ENCODE data around the gene EGFL8.
"Not testable (repeated sequence)": the region's sequence is repeated elsewhere in the genome, so short reads cannot be mapped to it uniquely, and the experiment has no call there.

EGFL8 gene

DNA sequence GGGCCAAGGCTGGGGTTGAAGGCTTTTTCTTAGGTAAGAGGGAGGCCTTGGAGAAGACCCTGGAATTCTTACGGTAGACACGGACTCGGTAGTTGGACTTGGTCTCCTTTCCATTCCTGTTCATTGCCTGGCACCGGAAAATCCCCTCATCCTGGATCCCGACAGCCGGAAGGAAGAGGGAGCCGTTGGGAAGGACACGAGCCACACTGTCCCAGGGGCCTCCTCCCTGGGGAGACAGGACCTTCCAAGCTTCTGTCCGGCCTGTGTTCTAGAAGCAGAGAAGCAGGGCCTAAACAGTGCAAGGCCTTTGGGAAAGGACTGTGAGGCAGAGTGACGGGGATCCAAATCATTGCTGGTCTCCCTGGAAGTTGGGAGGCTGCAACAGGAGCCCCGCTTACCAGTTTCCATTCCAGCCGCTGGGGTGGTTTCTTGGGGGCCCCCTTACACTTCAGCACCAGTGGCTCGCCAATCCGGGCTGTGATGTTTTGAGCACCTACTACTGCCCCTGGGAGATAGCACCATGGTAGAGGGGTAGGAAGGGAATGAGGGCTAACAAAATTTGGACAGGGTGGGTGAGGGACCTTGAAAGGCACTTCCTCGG, 19.2 kb downstream of the EGFL8 start:
- no peak for DNase-seq (ENCODE audit: low spot score)

DNA sequence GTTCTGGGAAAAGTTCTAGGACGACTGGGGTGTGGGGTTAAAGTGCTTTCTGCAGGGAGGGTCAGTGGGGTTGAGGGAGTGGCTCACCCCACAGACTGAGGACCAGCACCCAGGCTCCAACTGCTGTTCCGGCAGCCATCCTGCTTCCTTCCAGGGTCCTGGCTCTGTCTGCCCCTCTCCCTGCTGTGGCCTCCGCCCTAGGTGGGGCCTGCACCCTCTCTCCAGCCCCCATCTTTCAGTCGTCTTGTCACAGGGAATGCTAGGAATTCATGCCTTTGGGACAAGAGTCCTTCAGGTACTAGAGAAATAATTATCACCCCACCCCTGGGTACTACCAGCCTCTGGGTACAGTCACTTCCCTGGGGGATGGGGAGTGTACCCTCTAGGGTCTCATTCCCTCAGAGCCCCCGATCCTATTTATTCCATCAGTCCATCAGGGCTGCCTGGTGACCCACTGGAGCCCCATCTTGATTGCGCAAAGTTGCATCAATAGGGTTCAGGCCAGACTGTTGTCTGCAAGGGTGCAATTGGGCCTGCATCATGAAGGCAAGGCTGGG, 19.8 kb downstream of the EGFL8 start, which contains the start of gene AGER:
AGER (minus strand) TSS at position 170 of the 557 bp plus-strand sequence; CDS start at position 139, 31 bp downstream.
- DNase-seq (ENCODE audit: low spot score): no peak

DNA sequence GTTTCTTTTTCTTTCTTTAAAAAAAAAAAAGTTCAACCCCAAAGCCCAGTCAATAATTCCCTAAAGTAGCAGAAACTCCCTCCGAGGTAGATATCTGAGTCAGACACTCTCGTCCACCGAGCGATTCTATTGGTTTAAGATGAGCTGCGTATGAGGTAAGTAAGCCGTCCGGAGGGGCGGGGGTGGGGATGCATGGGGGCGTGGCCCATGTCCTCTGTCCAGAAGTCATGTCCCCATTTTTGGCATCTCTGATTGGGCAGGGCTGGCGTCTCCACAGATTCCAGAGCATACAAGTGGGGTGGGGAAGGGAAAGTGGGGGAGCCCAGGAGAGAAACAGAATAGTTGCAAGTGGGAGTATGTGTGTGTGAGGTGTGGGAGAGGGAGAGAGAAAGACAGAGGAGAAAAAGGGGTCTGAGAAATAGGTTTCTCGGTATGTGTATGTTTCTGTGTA, 21.3 kb downstream of the EGFL8 start:
- peak; percentile 75 for DNase-seq (ENCODE audit: low spot score)

- DNase-seq (ENCODE audit: low spot score): not testable (repeated sequence)
Observed at GRCh38 chr6:32186151-32186840, 21.9 kb downstream of the EGFL8 start.

DNA sequence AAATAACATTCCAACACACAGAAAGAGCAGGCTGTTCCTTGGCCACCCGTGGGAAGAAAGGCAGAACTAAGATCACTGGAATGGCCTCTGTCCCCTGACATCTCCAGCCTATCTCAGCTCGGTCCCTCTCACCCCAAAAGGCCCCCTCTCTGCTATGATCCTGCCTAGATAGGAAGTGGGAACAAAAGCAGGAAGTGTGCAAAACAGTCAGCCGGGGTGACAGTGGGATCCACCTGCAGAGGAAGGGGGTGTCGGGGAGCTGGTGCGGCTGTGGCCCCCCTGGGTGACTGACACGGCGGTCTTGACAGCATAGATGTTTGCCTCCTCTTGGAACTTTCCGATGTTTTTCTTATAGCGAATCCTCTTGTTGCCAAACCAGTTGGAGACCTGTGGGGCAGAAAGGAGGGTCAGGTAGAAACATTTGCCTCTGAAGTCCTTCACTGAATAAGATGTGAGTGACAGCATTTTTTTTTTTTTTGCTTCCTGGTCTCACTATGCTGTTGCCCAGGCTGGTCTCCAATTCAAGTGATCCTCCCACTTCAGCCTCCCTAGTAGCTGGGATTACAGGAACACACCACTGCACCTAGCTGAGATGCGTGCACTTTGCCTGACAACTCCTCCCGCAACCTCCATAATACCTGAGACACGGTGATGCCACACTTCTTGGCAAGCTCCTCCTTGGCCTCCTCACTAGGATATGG, 22.8 kb downstream of the EGFL8 start:
- DNase-seq (ENCODE audit: low spot score): no peak

DNA sequence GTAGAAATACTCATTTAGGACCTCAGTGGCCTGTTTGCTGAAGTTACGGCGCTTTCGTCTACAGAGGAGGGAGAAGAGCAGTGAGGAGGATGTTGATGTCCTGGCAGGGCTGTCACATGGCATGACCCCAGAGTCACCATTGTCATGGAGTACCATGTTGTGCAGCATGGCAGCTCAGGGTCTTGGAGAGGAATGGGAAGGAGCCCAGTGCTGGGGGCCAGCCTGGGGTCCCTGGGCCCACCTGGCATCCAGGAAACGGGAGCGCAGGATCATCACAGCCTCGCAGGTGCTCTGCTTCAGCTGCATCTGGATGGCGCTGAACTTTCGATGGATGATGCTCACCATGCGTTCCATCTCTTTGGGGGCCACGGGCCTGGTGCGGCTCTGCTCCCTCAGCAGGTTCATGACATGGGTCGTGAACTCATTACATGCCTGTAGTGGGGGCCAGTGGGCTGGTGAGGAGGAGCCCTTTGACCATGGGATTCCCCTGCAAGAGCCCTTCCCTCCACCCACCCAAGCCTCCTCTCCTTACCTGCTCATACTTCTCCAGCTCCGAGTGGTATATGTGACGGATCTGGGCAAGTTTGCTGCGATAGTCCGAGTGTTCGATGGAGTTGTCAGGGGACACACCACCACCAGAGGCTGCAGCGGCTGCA, 23.5 kb downstream of the EGFL8 start:
- DNase-seq (ENCODE audit: low spot score): not testable (repeated sequence)

GRCh38 chr6:32188381-32189068, 24.1 kb downstream of the EGFL8 start:
- DNase-seq (ENCODE audit: low spot score): no peak

GRCh38 chr6:32189069-32189741, 24.8 kb downstream of the EGFL8 start:
- no peak for DNase-seq (ENCODE audit: low spot score)

- DNase-seq (ENCODE audit: low spot score): no peak
Observed at GRCh38 chr6:32189742-32190053, 25.3 kb downstream of the EGFL8 start.

GRCh38 chr6:32190054-32190851, 25.9 kb downstream of the EGFL8 start, which contains the start of gene PBX2:
Gene PBX2 (minus strand): TSS chr6:32190202. CDS start chr6:32189915, 287 bp downstream.
- peak; percentile 73 for DNase-seq (ENCODE audit: low spot score)

- no peak for DNase-seq (ENCODE audit: low spot score)
Observed at GRCh38 chr6:32190911-32191677, 26.7 kb downstream of the EGFL8 start.

DNA sequence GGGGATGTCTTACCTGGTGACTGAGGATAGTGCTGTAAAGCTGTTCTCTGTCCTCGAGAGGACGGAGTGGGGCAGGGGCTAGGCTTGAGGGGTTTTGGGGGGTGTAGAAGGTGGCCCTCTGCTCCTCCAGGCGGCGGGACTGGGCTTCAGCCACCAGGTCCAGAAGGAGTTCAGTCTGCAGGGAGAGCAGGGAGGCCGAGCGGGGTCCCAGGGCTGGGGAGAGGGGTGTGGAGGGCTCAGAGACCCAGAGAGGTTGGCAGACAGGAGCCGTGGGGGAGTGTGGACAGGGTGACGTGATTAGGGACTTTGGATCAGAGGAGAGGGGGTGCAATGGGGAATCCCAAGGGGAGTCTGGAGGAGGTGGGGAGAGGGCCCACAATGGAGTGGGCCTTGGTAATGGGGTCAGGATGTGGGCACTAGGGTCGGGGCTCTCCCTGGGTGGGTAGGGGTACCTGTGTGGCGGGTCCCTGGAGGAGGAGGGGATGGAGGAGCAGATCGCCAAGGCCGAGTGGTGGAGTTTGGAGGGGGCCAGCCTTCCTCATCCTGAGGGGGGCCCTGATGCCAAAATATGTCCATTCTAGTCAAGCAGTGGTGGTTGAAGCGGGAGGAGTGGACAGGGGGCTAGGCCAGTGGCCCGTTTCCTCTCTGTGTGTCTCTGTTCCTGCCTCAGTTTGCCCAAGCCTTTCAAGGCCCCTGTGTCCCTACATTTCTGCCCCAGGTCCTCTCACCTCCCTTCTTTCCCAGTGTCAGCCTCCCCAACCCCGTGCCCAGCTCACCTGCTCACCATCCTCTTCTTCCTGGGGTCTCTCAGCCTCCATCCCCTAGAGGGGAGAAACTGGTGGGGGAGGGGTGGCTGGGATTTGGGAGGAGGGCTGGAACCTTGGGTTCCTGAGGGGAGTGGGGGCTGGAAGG, 27.6 kb downstream of the EGFL8 start:
- DNase-seq (ENCODE audit: low spot score): no peak

DNA sequence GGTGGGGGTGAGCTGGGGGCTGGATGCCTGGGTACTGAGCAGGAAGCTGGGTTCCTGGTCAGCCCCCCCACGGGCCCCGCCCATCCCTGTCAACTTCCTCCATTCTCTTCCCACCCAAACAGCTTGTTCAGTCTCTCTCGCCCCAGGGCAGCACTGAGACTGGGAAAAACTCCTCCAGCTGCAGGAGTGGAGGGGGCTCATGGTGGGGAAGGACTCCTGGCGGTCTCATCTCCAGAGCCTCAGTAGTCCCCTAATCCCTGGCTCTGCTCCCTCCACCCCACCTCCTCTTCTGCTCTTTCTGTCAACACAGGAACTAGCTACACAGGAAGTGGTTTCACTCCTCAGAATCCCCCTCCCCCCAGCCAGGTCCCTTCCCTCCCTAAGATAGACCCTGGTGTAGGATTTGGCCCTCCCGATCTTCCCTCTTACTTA, 28.2 kb downstream of the EGFL8 start, which contains the start of gene GPSM3:
GPSM3 (minus strand) TSS at position 36 of the 432 bp plus-strand sequence. CDS start 130 bp downstream, outside the sequence.
- DNase-seq (ENCODE audit: low spot score): no peak

GRCh38 chr6:32193096-32193495, 28.7 kb downstream of the EGFL8 start:
- not testable (repeated sequence) for DNase-seq (ENCODE audit: low spot score)

DNA sequence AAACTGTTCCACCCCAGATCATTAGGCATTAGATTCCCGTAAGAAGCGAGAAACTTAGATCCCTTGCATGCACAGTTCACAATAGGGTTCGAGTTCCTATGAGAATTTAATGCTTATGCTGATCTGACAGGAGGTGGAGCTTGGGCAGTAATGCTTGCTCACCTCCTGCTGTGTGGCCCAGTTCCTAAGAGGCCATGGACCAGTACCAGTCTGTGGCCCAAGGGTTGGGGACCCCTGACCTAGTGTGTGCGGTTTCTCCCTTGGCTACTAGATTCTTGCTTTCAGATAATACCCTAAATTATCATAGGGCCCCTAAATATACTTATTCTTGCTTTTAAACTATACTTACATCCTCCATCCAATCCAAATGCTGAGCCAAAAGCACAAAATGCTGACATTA, 30.0 kb downstream of the EGFL8 start:
- no peak for DNase-seq (ENCODE audit: low spot score)

DNA sequence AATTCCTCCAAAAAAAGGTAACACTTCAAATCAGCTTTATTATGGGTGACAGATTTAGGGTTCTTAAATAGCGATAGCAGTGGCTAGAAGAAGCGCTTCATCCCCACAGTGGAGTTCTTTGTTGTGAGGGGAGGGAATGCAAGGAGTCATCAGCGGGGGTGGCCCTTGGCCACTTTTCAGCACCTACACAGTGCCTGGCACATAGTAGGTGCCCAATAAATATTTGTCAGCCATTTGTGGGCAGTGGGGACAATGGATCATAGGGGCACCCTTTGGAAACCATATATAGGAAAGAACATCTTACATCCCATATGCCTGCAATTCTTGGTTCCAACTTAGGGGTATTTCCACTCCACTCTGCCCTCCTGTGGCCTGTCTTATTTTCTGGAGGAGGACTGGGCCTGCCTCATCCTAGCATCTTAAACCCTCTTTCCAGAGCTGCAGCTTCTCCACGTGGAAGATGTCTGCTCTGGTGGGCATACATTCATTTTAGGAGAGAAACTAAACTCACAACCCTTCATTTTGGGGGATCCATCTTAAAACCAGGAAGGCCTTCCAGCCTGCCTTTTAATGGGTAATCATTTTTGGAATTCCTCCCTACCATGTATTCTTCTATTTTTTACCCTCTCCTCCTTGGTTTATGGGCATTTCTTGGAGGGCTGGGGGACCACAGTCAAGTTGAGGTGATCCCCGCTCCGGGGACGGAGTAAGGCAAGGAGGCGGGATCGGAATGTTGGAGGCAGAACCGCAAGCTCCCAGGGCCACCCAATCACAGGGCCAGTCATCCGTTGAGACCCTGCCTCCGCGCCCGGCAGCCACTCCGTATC, 30.6 kb downstream of the EGFL8 start:
- DNase-seq (ENCODE audit: low spot score): peak; percentile 31

- DNase-seq (ENCODE audit: low spot score): peak; percentile 99
Observed at GRCh38 chr6:32195652-32195901, 31.2 kb downstream of the EGFL8 start.

All from AG08395 (cell line).